HepG2 (cell line): ENCODE results near the gene C1QTNF5. TPM values are rescaled to one million over a fixed set of nuclear protein-coding genes. Genes with fewer than 3 reads are reported as not detected.

ENCODE experiments used
- ARNTL ChIP-seq: sonication (generic); formaldehyde crosslinking; IDR thresholded peaks from 2 replicates; pipeline ENCODE4 v1.4.0; 2020; ENCODE audit warnings: mild to moderate bottlenecking, missing genetic modification reagents
- ATF1 ChIP-seq: IDR thresholded peaks from 2 replicates; pipeline ENCODE4 v1.6.1; 2016; ENCODE audit warnings: mild to moderate bottlenecking, control low read depth
- CCDC6 ChIP-seq: sonication (generic); formaldehyde crosslinking; IDR thresholded peaks from 2 replicates; pipeline ENCODE4 v1.8.1; 2022; ENCODE audit warnings: mild to moderate bottlenecking, missing genetic modification reagents, moderate library complexity
- CSRNP1 ChIP-seq: sonication (generic); formaldehyde crosslinking; IDR thresholded peaks from 2 replicates; pipeline ENCODE4 v1.8.1; 2023; ENCODE audit warnings: mild to moderate bottlenecking, missing genetic modification reagents
- FIP1L1 ChIP-seq: fragments of 200-400 bp; formaldehyde crosslinking; IDR thresholded peaks from 2 replicates; pipeline ENCODE4 v1.6.1; 2018; ENCODE audit warnings: low read depth, mild to moderate bottlenecking, low read length, moderate library complexity, borderline replicate concordance; ENCODE audit not compliant: insufficient read depth
- FUBP1 ChIP-seq: sonication (generic); formaldehyde crosslinking; IDR thresholded peaks from 2 replicates; pipeline ENCODE4 v1.5.1; 2020; ENCODE audit warnings: missing genetic modification reagents, mild to moderate bottlenecking, borderline replicate concordance
- GABPA ChIP-seq, 2 experiments: IDR thresholded peaks; 2 replicates each; pipeline ENCODE4 v1.6.1; 2011 to 2016; ENCODE audit warnings: low read depth in 2 of 2, low read length in 1 of 2, missing biosample characterization in 1 of 2, missing genetic modification characterization in 1 of 2
- GABPB1 ChIP-seq: IDR thresholded peaks from 2 replicates; pipeline ENCODE4 v1.6.1; 2016; ENCODE audit warnings: mild to moderate bottlenecking, missing genetic modification reagents, moderate library complexity, missing compliant biosample characterization
- HHEX ChIP-seq: IDR thresholded peaks from 2 replicates; pipeline ENCODE4 v1.6.1; 2016; ENCODE audit warnings: control low read depth
- HNRNPL ChIP-seq: fragments of 200-400 bp; formaldehyde crosslinking; IDR thresholded peaks from 2 replicates; pipeline ENCODE4 v1.6.1; 2017; ENCODE audit warnings: mild to moderate bottlenecking, low read depth, low read length
- HOXA9 ChIP-seq: sonication (generic); formaldehyde crosslinking; IDR thresholded peaks from 2 replicates; pipeline ENCODE4 v1.8.1; 2022; ENCODE audit warnings: missing genetic modification reagents, mild to moderate bottlenecking, moderate library complexity, borderline replicate concordance
- MLX ChIP-seq: IDR thresholded peaks from 2 replicates; pipeline ENCODE4 v1.6.1; 2016
- NAIF1 ChIP-seq: sonication (generic); formaldehyde crosslinking; IDR thresholded peaks from 2 replicates; pipeline ENCODE4 v1.5.0; 2020; ENCODE audit warnings: mild to moderate bottlenecking, missing genetic modification reagents, borderline replicate concordance
- NR2F6 ChIP-seq, 2 experiments: IDR thresholded peaks; 2 replicates each; pipeline ENCODE4 v1.6.1; 2016; ENCODE audit warnings: antibody characterized with exemption in 1 of 2, mild to moderate bottlenecking in 1 of 2
- PCBP2 ChIP-seq: fragments of 200-400 bp; formaldehyde crosslinking; optimal IDR thresholded peaks from 2 replicates; pipeline ENCODE3; 2018; ENCODE audit warnings: low read length, low read depth; ENCODE audit not compliant: poor library complexity, severe bottlenecking
- SALL1 ChIP-seq: sonication (generic); formaldehyde crosslinking; IDR thresholded peaks from 2 replicates; pipeline ENCODE4 v1.8.0; 2022; ENCODE audit warnings: mild to moderate bottlenecking, missing genetic modification reagents
- SIX4 ChIP-seq: sonication (generic); formaldehyde crosslinking; IDR thresholded peaks from 2 replicates; pipeline ENCODE4 v1.4.0; 2020; ENCODE audit warnings: missing genetic modification reagents
- SRY ChIP-seq: sonication (generic); formaldehyde crosslinking; IDR thresholded peaks from 2 replicates; pipeline ENCODE4 v1.8.0; 2022; ENCODE audit warnings: mild to moderate bottlenecking, missing genetic modification reagents
- SSRP1 ChIP-seq: IDR thresholded peaks from 2 replicates; pipeline ENCODE4 v1.6.1; 2016; ENCODE audit warnings: control low read depth
- YEATS2 ChIP-seq: sonication (generic); formaldehyde crosslinking; IDR thresholded peaks from 2 replicates; pipeline ENCODE4 v1.4.0; 2020; ENCODE audit warnings: missing genetic modification reagents, borderline replicate concordance
- ZFP91 ChIP-seq: sonication (generic); formaldehyde crosslinking; IDR thresholded peaks from 2 replicates; pipeline ENCODE4 v1.9.0; 2022; ENCODE audit warnings: missing genetic modification reagents, mild to moderate bottlenecking, borderline replicate concordance
- ZNF263 ChIP-seq: sonication (generic); formaldehyde crosslinking; IDR thresholded peaks from 2 replicates; pipeline ENCODE4 v1.4.0; 2020; ENCODE audit warnings: missing genetic modification reagents
- ZNF335 ChIP-seq: sonication (generic); formaldehyde crosslinking; IDR thresholded peaks from 2 replicates; pipeline ENCODE4 v1.4.0; 2020; ENCODE audit warnings: missing genetic modification reagents
- ZNF432 ChIP-seq: sonication (generic); formaldehyde crosslinking; IDR thresholded peaks from 2 replicates; pipeline ENCODE4 v1.5.0; 2020; ENCODE audit warnings: missing genetic modification reagents, mild to moderate bottlenecking, borderline replicate concordance
- polyA plus RNA-seq, 8 experiments: library from polyadenylated mRNA; depleted of rRNA in 3 of 8; stranded (reverse) in 7 of 8; unstranded in 1 of 8; fragments of >200 nt; fragmentation: Illumina TruSeq in 4 of 8; extraction: Trizol in 4 of 8; gene quantifications; 2 replicates each; pipeline versions ENCODE4 v1.2.1 to v1.2.3, GENCODE V29; 2011 to 2016; ENCODE audit warnings: low read depth in 4 of 8, missing spikeins in 1 of 8, mixed read lengths in 1 of 8; ENCODE audit not compliant: insufficient read depth in 1 of 8
- total RNA-seq, 5 experiments: library from RNA; depleted of rRNA; stranded (reverse); fragments of >200 nt; fragmentation: Illumina TruSeq; extraction: Trizol; gene quantifications; 2 replicates each; pipeline ENCODE4 v1.2.3, GENCODE V29; 2016; ENCODE audit warnings: low read depth in 1 of 5

C1QTNF5 gene
- total and polyA plus RNA-seq, 2 of the 13 experiments (the other 11 are each of a cell fraction or from before 2014, with no cell fraction given) = 0.86 to 1.2 TPM

GRCh38 chr11:119318240-119319135, 22.2 kb downstream of the C1QTNF5 start (continued):
- no peak for TF ChIP-seq FUBP1 (CRISPR knock-in tag)
- no peak for TF ChIP-seq GABPA (IDR thresholded peaks at IDR 0.05; ENCODE audit: low read depth, low read length)
- peak; percentile 79 for TF ChIP-seq GABPA (CRISPR knock-in tag; IDR thresholded peaks at IDR 0.05; ENCODE audit: low read depth)
- TF ChIP-seq YEATS2 (CRISPR knock-in tag) = 0 out of 2 replicates have a peak, but pooled peaks have one; percentile 22
- no peak for TF ChIP-seq SSRP1 (CRISPR knock-in tag)
- no peak for TF ChIP-seq ZNF263 (CRISPR knock-in tag)
- no peak for TF ChIP-seq ZNF432 (CRISPR knock-in tag)
- TF ChIP-seq ZNF335 = peak; percentile 54; the same call in 1 of the 2 replicates
- no peak for TF ChIP-seq MLX (CRISPR knock-in tag)
- 0 out of 2 replicates have a peak, but pooled peaks have one; percentile 64 for TF ChIP-seq HNRNPL
- TF ChIP-seq CSRNP1 (CRISPR knock-in tag) = no peak
- no peak for TF ChIP-seq PCBP2
- TF ChIP-seq SRY (CRISPR knock-in tag) = no peak
- no peak for TF ChIP-seq HHEX (CRISPR knock-in tag)
- peak; percentile 16; the same call in 1 of the 2 replicates for TF ChIP-seq SALL1 (CRISPR knock-in tag)
- TF ChIP-seq SIX4 (CRISPR knock-in tag) = no peak
- no peak for TF ChIP-seq CCDC6 (CRISPR knock-in tag)
- TF ChIP-seq ATF1 (CRISPR knock-in tag) = peak; percentile 65
- no peak for TF ChIP-seq NAIF1 (CRISPR knock-in tag)
- no peak for TF ChIP-seq HOXA9 (CRISPR knock-in tag)
- TF ChIP-seq ARNTL (CRISPR knock-in tag) = peak; percentile 11; the same call in 1 of the 2 replicates
- TF ChIP-seq NR2F6 (IDR thresholded peaks at IDR 0.05) = no peak
- TF ChIP-seq NR2F6 (CRISPR knock-in tag; IDR thresholded peaks at IDR 0.05) = no peak
- no peak for TF ChIP-seq FIP1L1
- peak; percentile 57; the same call in 1 of the 2 replicates for TF ChIP-seq ZFP91 (CRISPR knock-in tag)
- peak; percentile 76 for TF ChIP-seq GABPB1 (CRISPR knock-in tag)
